SW 1271 (cell line): ENCODE measurements around the gene SLC12A4.
"Not testable (repeated sequence)": the region's sequence is repeated elsewhere in the genome, so short reads cannot be mapped to it uniquely, and the experiment has no call there.

Source experiments
- DNase-seq, 2 experiments: peaks; one replicate each; lab custom pipeline; 2025; lab: John Stamatoyannopoulos, UW

SLC12A4 gene

DNA sequence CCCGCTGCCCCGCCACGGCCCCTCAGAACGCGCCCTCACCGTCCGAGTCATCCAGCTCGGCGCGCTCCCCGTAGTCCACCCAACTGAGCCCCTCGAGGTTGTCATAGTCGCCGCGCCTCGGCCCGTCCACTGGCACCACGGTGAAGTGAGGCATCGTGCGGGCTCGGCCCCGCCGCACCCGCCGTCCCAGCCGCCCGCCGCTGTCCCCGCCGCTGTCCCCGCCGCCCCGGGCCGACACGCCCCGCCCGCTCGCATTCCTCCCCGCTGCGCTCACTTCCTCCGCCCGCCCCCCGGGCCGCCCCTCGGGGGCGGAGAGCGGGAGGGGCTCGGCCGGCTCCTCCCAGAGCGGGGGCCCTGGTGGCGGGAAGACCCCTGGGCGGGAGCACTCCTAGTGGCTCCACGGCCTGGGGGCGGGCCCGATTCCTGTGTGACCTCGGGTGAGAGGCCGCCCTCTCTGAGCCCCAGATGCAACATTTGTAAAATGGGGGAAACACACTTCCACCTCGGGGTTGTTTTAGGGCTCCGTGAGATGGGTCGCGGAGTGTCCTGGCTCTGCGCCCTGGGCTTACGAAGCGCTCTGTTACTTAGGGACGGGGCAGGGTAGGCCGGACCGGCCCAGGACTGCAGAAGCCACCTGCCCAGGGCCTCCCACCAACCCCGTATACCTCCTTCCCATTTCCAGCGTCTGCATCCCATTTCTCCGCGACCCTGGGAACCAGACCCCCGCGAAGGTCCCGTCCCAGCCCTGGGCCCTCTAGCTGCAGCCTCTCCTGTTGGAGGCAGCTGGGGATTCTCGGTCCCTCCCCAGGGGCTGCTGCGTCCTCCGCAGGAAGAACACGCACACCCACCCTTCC lies at the start of gene SLC12A4:
TSS of gene SLC12A4 (minus strand) at position 238 of the 854 bp plus-strand sequence. CDS start at position 154, 84 bp downstream.
- DNase-seq: peak; percentile 63 to 71

DNA sequence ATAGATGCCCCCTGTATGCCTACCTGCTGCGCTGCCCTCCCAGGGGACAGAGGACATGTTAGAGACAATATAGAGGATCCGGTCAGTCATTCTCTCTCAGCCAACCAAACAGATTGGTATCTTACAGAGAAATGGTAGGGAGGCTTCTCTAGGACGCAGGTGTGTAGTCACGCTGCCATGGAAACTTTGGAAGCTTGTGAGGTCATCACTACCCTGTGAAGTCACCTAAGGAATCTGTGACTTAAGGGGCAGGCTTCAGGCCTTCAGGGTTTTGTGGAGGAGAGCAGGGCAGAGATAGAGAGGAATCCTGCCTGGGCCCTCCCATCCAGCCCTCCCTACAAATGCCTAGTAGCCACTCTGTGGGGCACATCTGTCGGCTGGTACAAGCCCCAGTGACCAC lies 47.2 kb upstream of the SLC12A4 start, which contains the start of gene DPEP2NB:
TSS of gene DPEP2NB (minus strand) at position 231 of the 400 bp plus-strand sequence. CDS start at position 90, 141 bp downstream.
- DNase-seq: no peak

DNA sequence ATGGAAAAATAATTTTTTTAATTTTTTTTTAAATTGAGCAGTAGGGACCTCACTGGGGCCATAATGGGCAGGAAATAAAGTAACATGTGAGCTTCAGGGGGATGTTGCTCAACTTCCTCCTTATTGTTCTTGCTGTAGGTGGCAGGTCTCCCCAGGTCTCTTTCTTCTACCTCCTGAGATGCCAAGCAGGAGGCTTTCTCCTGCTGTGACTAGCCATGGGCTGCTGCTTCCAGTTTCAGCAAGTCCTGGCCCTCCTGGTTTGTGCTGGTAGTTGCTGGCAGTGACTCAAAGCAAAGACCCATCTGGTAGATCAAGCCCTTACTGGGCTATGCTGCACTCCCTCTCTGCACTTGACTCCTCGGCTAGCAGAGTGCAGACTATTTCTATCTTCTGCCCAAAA lies 45.0 kb upstream of the SLC12A4 start:
- DNase-seq: no peak

DNA sequence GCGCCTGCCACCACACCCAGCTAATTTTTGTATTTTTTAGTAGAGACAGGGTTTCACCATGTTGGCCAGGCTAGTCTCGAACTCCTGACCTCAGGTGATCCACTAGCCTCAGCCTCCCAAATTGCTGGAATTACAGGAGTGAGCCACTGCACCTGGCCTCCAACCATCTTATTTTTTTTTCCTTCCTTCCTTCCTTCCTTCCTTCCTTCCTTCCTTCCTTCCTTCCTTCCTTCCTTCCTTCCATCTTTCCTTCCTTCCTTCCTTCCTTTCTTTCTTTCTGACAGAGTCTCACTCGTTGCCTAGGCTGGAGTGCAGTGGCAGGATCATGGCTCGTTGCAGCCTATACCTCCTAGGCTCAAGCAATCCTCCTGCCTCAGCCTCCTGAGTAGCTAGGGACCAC lies 41.4 kb upstream of the SLC12A4 start:
- not testable (repeated sequence) for DNase-seq

DNA sequence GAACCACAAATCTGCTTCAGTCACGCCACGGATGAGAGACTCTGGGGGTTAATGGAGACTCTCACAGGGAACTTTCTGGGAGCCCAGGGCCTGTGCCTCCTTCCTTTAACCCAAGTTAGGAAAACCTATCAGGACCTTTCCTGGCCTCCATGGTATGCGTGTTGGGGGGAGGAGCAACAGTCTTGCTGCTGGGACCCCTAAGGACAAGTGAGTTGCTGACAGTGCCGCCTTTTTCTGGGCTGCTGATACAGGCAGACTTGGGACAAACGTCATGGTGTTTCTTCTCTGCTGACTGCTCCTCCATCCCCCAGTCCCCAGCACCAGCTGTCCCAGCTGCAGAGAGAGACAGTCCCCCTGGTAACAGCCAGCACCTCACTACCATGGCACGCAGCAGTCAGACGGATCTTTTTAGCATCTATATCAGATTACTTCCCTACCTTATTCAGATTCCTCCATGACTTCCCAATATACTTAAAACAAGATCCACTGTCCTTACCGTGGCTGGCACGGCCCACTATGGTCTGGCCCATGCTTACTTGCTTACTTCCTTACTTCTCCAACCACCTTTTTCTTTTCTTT lies 40.8 kb upstream of the SLC12A4 start:
- no peak for DNase-seq

DNA sequence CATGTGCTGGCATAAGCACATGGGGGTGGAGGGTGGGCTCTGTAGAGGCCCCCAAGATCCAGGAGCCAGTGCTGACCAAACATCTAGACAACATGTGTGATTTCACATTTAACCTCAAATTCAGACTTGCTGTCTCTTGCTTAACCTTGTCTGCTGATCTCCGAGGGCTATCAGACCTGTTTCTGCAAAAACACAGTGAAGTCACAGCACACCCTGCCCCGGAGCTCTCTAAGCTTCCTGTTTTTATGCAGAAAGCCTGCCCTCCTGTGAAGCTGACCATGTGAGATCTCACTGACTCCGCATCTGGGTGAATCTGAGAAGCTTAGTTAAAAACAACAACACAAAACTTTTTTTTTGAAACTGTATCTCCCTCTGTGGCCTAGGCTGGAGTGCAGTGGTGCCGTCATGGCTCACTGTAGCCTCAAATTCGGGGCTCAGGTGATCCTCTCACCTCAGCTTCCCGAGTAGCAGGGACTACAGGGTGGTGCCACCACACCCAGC lies 37.4 kb upstream of the SLC12A4 start:
- DNase-seq: no peak

DNA sequence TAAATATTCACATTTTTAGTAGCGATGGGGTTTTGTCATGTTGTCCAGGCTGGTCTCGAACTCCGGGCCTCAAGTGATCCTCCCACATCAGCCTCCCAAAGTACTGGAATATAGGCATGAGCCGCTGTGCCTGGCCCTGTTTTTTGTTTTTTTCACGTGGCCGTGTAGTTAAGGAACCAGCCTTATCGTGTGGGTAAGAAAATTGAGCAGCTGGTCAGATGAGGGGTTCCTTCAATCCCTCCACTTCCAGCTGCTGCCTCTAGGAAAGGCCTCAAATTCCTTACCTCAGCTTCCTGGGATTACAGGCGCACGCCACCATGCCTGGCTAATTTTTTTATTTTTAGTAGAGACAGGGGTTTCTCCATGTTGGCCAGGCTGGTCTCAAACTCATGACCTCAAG lies 36.8 kb upstream of the SLC12A4 start:
- DNase-seq: no peak

DNA sequence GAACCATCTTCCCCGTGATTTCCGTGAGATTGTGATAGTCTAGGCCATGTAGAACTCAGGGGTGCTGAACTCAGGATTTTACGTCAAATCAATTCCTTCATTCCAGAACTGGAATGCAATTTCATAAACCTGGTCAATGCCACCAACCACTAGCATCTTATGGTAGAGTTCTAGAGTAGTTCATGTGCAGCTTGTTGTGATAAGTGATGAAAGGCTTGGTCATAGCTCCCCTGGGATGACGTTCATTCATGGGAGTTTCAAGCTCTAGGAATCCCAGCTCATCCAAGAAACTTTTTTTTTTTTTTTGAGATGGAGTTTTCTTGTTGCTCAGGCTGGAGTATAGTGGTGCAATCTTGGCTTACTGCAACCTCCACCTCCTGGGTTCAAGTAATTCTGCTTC lies 34.6 kb upstream of the SLC12A4 start:
- DNase-seq: no peak

DNA sequence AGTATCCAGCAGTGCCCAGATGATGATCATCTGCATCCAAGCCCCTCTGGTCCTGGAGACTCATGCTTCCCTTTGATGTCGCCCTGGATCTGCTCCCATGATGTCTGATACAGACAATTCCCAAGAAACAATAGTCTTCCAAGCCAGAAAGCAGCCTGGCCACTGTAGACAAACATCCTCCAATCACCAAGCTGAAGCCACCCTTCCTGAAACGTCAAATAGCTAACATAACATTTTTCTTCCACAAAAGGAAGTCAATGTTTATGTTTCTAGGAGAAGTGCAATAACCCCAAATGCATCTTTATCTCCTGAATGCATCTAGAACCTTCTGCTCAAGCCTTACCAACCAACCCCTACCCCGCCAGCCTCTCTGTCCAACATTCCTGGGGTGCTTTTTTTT lies 32.0 kb upstream of the SLC12A4 start:
- no peak for DNase-seq

DNA sequence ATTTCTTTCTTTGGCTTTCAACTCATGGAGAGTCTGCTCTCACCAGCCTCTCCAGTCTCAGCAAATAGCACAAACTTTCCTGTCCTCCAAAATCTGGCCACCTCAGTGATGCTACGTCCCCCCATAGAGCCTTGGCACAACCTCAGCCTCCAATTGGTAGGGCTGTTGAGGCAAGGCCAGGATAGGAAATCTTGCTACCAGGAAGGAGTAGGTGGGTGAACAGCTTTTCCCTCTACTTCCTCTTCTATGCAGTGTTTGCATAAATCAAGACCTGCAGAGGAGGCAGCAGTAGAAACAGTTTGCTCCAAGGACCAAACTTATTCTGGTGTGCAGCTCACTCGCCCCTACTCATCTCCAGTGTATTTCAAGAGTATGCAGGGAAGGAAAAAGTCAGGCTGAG lies 31.5 kb upstream of the SLC12A4 start:
- DNase-seq: no peak

DNA sequence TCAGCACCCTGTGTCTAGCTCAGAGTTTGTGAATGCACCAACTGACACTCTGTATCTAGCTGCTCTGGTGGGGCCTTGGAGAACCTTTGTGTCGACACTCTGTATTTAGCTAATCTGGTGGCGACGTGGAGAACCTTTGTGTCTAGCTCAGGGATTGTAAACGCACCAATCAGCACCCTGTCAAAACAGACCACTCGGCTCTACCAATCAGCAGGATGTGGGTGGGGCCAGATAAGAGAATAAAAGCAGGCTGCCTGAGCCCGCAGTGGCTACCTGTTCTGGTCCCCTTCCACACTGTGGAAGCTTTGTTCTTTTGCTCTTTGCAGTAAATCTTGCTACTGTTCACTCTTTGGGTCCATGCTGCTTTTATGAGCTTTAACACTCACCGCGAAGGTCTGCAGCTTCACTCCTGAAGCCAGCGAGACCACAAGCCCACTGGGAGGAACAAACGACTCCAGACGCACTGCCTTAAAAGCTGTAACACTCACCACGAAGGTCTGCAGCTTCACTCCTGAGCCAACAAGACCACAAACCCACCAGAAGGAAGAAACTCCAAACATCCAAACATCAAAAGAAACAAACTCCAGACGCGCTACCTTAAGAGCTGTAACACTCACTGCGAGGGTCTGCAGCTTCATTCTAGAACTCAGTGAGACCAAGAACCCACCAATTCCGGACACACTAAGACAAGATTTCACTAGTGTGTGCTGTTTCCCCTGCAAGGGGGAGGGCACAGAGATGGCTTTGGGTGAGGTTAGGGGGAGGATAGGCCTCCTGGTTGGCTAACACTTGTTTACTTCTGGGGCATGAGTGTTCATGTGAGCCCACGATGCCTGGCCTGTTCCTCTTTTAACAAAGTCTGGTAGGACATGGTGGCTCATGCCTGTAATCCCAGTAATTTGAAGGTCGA lies 30.6 kb upstream of the SLC12A4 start, which contains the start of gene DPEP2:
TSS of gene DPEP2 (minus strand) at position 706 of the 910 bp plus-strand sequence. CDS start 6,272 bp downstream, outside the sequence.
- not testable (repeated sequence) for DNase-seq

DNA sequence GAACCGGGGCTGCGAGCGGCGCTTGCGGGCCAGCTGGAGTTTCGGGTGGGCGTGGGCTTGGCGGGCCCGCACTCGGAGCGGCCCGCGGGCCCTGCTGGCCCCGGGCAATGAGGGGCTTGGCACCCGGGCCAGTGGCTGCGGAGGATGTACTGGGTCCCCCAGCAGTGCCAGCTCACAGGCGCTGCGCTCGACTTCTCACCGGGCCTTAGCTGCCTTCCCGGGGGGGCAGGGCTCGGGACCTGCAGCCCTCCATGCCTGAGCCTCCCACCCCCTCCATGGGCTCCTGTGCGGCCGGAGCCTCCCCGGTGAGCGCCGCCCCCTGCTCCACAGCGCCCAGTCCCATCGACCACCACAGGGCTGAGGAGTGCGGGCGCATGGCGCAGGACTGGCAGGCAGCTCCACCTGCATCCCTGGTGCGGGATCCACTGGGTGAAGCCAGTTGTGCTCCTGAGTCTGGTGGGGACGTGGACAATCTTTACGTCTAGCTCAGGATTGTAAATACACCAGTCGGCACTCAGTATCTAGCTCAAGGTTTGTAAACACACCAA lies 29.9 kb upstream of the SLC12A4 start:
- not testable (repeated sequence) for DNase-seq

DNA sequence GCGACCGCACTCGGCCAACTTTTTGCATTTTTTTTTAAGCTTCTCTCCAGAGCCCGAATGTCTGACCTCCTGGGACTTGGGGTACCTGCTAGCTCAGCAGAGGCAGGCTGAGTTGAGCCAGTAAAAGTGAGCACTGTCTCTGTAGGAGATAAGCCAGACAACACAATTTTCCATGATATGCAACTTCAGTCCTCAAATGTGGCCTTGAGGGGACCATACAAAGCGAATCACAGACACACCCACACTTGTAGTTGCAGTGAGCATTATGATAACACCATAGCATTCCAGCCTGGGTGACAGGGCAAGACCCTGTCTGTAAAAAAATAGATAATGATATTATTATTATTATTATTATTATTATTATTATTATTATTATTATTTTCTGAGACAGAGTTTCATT lies 28.2 kb upstream of the SLC12A4 start:
- DNase-seq: no peak

DNA sequence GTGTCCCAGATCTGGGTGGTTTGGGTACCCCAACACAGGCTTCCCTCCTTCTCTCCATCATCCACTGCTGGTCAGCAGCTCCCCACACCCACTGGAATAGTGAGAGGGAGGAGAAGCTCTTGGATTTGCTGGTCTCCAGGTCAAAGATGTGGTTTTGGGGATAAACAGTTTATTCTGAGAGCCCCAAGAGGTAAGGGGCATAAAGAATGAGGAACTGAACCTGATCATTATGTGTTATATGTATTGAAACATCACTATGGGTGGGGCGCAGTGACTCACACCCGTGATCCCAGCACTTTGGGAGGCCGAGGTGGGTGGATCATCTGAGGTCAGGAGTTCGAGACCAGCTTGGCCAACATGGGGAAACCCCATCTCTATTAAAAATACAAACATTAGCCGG lies 27.0 kb upstream of the SLC12A4 start:
- no peak for DNase-seq

DNA sequence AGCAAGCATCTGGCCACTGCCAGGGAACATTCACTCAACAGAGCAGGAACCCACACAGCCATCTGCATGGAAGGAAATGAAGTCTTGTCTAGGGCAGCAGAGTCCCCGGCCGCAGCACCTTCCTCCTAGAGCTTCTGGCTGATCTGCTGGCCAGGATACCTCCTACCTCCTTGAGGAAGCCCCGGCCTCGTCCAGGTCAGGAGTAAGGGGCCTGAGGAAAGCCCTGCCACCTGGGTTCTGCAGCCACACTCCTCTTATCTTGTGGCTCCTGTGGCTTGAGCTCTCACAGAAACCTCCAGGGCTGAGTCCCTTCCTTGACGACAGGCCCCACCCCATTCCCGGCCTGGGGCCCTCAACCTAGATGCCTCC lies 25.6 kb upstream of the SLC12A4 start:
- DNase-seq: not testable (repeated sequence)

DNA sequence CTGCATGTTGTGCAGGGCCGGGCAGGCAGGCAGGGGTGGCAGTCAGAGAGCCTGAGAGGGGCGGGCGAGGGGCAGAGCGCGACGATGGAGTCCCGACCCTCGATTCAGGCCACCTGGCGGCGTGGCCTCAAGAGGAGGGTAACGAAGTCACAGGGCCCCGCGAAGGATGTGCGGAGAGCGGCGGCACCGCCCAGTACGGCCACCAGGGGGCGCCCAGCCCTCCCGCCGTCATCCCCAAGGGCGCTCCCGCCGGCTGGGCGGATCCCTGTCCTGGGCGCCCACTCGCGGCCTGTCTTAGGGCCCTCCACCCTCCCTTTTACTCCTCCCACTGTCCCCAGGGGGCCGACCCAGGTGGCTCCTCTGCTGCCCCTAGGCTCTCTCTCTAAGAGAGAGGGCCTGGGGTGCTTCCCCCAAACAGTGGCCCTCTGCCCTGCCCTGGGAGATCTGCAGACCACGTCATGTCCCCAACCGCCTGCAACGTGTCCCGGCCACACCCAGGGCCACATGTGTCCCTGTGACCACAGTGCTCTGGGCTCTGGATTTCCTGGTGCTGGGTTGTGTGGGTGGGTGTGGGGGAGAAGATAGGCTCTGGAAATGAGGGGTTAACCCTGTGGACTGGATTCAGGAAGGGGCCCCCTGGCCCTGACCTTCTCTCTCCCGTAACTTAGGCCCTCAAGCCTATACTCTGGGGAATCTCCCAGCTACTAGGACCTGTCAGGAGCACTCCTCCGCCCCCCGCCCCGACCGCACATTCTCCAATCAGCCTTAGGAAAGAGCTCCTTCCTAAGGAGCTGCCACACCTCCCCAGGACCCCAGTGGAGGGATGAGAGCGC lies 25.0 kb upstream of the SLC12A4 start:
- DNase-seq: peak in 1 of 2 experiments; percentile 57

DNA sequence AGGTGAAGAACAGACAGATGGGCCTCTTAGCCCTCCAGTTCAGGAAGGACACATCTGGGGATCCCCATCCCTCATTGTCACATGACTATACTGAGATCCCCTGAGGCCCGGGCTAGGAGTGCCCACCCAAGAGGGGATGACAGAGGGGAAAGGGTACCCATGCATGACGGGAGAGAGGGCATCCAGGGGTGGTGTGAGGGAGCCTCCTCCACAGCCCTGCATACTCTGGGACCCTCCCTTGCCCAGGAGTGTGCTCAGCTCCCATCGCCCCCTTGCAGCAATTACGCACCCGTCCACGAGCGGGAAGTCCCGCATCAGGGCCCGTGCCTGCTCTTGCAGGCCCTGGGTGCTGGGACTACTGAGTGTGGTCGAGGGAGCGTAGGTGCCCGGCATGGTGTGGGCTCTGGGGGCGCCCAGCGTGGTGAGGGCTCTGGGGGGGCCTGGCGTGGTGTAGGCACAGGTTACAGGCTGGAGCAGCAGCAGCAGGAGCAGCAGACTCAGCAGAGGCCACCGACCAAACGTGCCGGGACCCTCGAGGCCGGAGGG lies 24.3 kb upstream of the SLC12A4 start:
- no peak for DNase-seq

DNA sequence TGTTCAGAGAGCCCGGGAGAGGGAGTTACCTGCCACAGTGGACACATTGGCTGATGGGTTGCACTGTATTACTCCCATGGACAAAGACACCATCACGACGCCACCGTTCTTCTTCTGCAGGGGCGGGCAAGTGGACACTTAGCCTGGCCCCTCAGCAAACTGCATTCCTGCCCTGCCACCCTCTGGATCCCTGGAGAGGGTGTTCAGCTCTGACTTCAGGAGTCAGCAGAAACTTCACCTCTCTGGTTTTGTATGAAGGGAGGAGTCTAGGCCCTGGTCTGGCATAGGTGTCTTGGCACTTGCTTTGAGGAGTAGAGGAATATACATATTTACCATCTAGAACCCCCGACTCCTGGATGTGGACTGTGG lies 21.6 kb upstream of the SLC12A4 start:
- no peak for DNase-seq

DNA sequence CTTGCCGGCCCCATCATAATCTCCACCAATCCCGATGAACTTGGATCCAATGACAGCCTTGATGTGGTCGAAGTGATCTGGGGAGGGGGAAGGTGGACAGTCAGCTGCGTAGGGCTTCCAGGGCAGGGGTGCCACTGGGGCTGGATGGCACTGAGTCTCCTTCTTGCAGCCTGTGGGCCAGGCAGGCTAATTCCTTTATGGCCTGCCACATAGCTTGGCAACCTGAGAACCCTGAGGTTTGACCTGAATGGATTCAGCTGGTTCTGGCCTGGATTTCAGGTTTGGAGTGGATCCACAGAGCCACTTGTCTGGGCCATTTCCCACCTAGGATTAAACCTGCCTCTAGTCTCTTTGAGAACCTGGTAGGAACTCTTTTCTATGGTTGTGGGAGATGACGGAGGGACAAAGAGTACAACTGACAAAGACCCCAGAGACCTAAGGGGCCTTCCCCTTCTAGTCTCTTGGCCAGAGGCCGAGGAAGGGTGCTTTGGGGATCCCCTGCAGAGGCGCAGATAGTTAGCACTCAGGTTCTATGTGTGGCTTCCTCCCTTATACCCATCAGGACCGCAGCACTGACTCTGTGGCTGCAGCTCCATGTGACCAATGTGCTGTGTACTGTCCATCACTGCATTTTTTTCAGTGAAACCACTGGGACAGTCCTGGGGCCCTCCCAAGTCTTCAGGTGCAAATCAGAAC lies 21.0 kb upstream of the SLC12A4 start:
- DNase-seq: no peak

DNA sequence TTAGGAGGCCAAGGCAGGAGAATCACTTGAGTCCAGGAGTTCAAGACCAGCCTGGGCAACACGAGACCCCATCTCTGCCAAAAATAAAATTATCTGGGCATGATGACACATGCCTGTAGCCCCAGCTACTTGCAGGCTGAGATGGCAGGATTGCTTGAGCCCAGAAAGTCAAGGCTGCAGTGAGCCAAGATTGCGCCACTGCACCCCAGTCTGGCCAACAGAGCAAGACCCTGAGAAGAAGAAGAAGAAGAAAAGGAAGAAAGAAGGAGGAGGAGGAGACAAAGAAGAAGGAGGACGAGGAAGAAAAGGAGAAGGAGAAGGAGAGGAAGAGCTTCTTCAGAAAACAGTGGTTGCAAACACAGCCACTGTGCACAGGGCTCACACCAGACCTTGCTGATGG lies 20.2 kb upstream of the SLC12A4 start:
- no peak for DNase-seq
